GM19438 (cell line): Measurements from ENCODE around the gene MYL7.
"Not testable (repeated sequence)": the region's sequence is repeated elsewhere in the genome, so short reads cannot be mapped to it uniquely, and the experiment has no call there.

Source experiments
- ATAC-seq: cut with Tn5 transposase; IDR thresholded peaks from one replicate; pipeline ENCODE4 v1.9.1; 2021; ENCODE audit warnings: low read depth; ENCODE audit not compliant: unreplicated experiment

MYL7 gene

GRCh38 chr7:44141221-44141850 is at the start of gene MYL7:
MYL7 (minus strand) TSS chr7:44141332; CDS start chr7:44141305, 27 bp downstream.
- no peak for ATAC-seq

GRCh38 chr7:44189993-44190872 is 49.1 kb upstream of the MYL7 start:
- ATAC-seq: no peak

- no peak for ATAC-seq
Measured at GRCh38 chr7:44189286-44189992, 48.3 kb upstream of the MYL7 start, which contains the start of gene GCK. GCK (minus strand) TSS chr7:44189439; CDS start chr7:44188953, 486 bp downstream.

- ATAC-seq: no peak
Measured at GRCh38 chr7:44188480-44189225, 47.5 kb upstream of the MYL7 start.

GRCh38 chr7:44187636-44188416 is 46.7 kb upstream of the MYL7 start:
- ATAC-seq: no peak

- no peak for ATAC-seq
Measured at GRCh38 chr7:44186736-44187135, 45.6 kb upstream of the MYL7 start.

- ATAC-seq: no peak
Measured at GRCh38 chr7:44185729-44186128, 44.6 kb upstream of the MYL7 start.

GRCh38 chr7:44184873-44185446 is 43.8 kb upstream of the MYL7 start:
- ATAC-seq: no peak

GRCh38 chr7:44184206-44184872 is 43.2 kb upstream of the MYL7 start:
- ATAC-seq: no peak

GRCh38 chr7:44183386-44183785 is 42.3 kb upstream of the MYL7 start:
- no peak for ATAC-seq

- ATAC-seq: no peak
Measured at GRCh38 chr7:44182827-44183226, 41.7 kb upstream of the MYL7 start.

GRCh38 chr7:44180631-44181030 is 39.5 kb upstream of the MYL7 start:
- ATAC-seq: no peak

- no peak for ATAC-seq
Measured at GRCh38 chr7:44177570-44178131, 36.5 kb upstream of the MYL7 start.

- ATAC-seq: no peak
Measured at GRCh38 chr7:44176486-44176885, 35.4 kb upstream of the MYL7 start.

- no peak for ATAC-seq
Measured at GRCh38 chr7:44175730-44176129, 34.6 kb upstream of the MYL7 start.

GRCh38 chr7:44174694-44174948 is 33.5 kb upstream of the MYL7 start:
- ATAC-seq: not testable (repeated sequence)

- no peak for ATAC-seq
Measured at GRCh38 chr7:44173911-44174693, 33.0 kb upstream of the MYL7 start.

GRCh38 chr7:44172803-44173424 is 31.8 kb upstream of the MYL7 start:
- no peak for ATAC-seq
